HL-60 (cell line): ENCODE data around the gene ZNF460.
A peak's percentile ranks its signal among the peaks of the same experiment; 100 is the strongest.

Experiments used
- DNase-seq, 2 experiments: peaks; one replicate each; pipeline ENCODE4 v3.0.0-alpha.2; 2010 to 2020; ENCODE audit warnings: low read depth in 1 of 2, low spot score in 1 of 2
- H3K27ac ChIP-seq: fragments of 250-450 bp; sonication (Bioruptor Pico); replicated peaks from 2 replicates; pipeline ENCODE4 v1.5.1; 2020; ENCODE audit warnings: mild to moderate bottlenecking, moderate library complexity
- H3K27me3 ChIP-seq: fragments of 250-450 bp; sonication (Bioruptor Pico); 2 replicates; pipeline ENCODE4 v1.5.1; 2021; ENCODE audit warnings: mild to moderate bottlenecking, moderate library complexity; ENCODE audit not compliant: insufficient read depth, poor library complexity, severe bottlenecking
- H3K4me3 ChIP-seq: replicated peaks from 2 replicates; pipeline ENCODE4 v1.5.1; 2011; ENCODE audit warnings: mild to moderate bottlenecking, control low read depth, low read length; ENCODE audit not compliant: insufficient read depth
- CTCF ChIP-seq: IDR thresholded peaks from one replicate; pipeline ENCODE4 v1.5.1; 2011; ENCODE audit warnings: low read length, control low read depth, inconsistent platforms; ENCODE audit not compliant: insufficient read depth
- GABPA ChIP-seq: IDR thresholded peaks from 2 replicates; pipeline ENCODE4 v1.6.1; 2012; ENCODE audit warnings: low read depth
- POLR2AphosphoS5 ChIP-seq: IDR thresholded peaks from 2 replicates; pipeline ENCODE4 v1.6.1; 2012; ENCODE audit warnings: low read depth
- REST ChIP-seq: IDR thresholded peaks from 2 replicates; pipeline ENCODE4 v1.6.1; 2012; ENCODE audit warnings: low read depth; ENCODE audit not compliant: insufficient replicate concordance
- SPI1 ChIP-seq: IDR thresholded peaks from 2 replicates; pipeline ENCODE4 v1.6.1; 2012; ENCODE audit warnings: low read depth, mild to moderate bottlenecking, borderline replicate concordance
- long read RNA-seq: library from polyadenylated mRNA; unstranded; transcript quantifications from one replicate; pipeline ENCODE4 v2.0.0, GENCODE V29; 2020

Gene ZNF460
- long read RNA-seq, transcript ZNF460-202 (3 exons, 2,037 nt) = minor isoform, 7 of 60 reads
- long read RNA-seq, transcript ZNF460-201 (3 exons, 3,350 nt) = major isoform, 47 of 60 reads
- long read RNA-seq, partial matches to known transcripts = 0 of 60 reads
- long read RNA-seq, other reads (novel, unspliced or antisense) = 6 of 60 reads

- Histone ChIP-seq H3K27ac (peak within 1 kb of the TSS; percentile 95), H3K27me3 (no peaks in the 10 kb centered on the region), H3K4me3 (peak within 1 kb of the TSS; percentile 90)
- no peak for TF ChIP-seq CTCF
- peak; percentile 89 for TF ChIP-seq GABPA
- peak; percentile 80 for TF ChIP-seq SPI1
- TF ChIP-seq REST = peak; percentile 7
- peak; percentile 26; the same call in 1 of the 2 replicates for TF ChIP-seq POLR2AphosphoS5
- peak; percentile 96 to 97 for DNase-seq
Observed at GRCh38 chr19:57280165-57280961, at the start of gene ZNF460. Gene ZNF460 (plus strand): TSS chr19:57280485. CDS start chr19:57280807, 322 bp downstream.

GRCh38 chr19:57231686-57232085, 48.6 kb upstream of the ZNF460 start:
- TF ChIP-seq GABPA (no peak), POLR2AphosphoS5 (no peak), SPI1 (no peak), REST (no peak), CTCF (no peak)
- H3K4me3 ChIP-seq = no peak overlapping the region
- no peak overlapping the region for H3K27ac ChIP-seq
- no peak for DNase-seq
- H3K27me3 ChIP-seq = no peaks in the 10 kb centered on the region

GRCh38 chr19:57233207-57233606, 47.1 kb upstream of the ZNF460 start:
- no peak overlapping the region for H3K27ac ChIP-seq
- no peaks in the 10 kb centered on the region for H3K27me3 ChIP-seq
- no peak for DNase-seq
- no peak for TF ChIP-seq SPI1
- TF ChIP-seq REST = no peak
- TF ChIP-seq POLR2AphosphoS5 = no peak
- no peak for TF ChIP-seq CTCF
- TF ChIP-seq GABPA = no peak
- no peak overlapping the region for H3K4me3 ChIP-seq
